GM19240 (cell line): ENCODE results near the gene ZSCAN2.
"Not testable (repeated sequence)": the region's sequence is repeated elsewhere in the genome, so short reads cannot be mapped to it uniquely, and the experiment has no call there.

Source experiments
- DNase-seq: peaks from one replicate; pipeline ENCODE4 v3.0.0; 2011; ENCODE audit warnings: low spot score; ENCODE audit not compliant: insufficient read length

ZSCAN2 gene

DNA sequence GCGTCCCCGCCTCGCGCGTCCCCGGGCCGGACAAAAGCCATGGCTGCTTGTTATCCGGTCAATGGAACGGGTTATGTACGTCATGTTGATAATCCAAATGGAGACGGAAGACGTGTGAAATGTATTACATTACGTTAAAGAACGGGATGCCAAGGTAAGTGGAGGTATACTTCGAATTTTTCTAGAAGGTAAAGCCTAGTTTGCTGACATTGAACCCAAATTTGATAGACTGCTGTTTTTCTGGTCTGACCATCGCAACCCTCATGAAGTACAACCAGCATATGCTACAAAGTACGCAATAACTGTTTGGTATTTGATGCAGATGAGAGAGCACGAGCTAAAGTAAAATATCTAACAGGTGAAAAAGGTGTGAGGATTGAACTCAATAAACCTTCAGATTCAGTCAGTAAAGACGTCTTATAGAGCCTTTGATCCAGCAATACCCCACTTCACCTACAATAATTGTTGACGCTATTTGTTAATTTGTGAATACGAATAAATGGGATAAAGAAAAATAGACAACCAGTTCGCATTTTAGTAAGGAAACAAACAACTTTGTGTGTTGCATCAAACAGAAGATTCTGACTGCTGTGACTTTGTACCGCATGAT lies 33.5 kb downstream of the ZSCAN2 start:
- DNase-seq = no peak

DNA sequence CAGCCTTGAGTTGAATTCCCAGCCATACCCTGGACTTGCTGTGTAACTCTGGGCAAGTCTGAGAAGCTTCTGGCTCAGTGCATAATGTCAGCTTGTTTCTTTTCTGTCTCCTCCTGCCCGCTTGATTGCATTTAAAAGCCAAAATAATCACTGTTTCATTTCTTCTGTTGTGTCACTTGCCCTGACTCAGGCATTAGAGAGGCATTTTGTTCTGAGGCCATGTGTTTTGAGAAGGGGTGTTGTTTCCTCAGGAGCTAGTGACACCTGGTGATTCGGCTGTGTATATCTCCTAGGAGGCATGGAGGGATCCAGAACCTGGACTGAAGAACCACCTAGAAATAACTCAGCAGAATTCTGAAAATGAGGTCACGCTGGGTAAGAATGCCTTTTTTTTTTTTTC lies 37.3 kb downstream of the ZSCAN2 start:
- no peak for DNase-seq

DNA sequence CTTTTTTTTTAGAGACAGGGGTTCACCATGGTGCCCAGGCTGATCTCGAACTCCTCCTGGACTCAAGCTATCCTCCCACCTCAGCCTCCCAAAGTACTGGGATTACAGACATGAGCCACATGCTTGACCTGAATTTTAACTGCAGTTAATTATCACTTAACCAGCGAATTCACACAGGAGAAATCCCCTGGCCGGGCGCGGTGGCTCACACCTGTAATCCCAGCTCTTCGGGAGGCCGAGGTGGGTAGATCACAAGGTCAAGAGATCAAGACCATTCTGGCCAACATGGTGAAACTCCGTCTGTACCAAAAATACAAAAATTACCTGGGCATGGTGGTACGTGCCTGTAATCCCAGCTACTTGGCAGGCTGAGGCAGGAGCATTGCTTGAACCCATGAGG lies 41.1 kb downstream of the ZSCAN2 start:
- not testable (repeated sequence) for DNase-seq

DNA sequence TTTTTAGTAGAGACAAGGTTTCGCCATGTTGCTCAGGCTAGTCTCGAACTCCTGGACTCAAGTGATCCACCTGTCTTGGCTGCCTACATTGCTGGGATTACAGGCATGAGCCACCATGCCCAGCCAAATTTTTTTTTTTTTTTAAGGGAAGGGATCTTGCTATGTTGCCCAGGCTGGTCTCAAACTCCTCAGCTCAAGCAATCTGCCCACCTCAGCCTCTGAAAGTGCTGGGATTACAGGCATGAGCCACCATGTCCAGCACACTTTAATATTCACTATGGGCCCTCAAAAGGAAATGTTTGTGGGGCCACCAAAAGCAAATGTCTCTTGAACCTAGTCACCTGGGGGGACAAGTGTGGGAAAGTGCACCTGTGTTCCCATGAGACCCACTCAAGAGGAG lies 41.8 kb downstream of the ZSCAN2 start:
- not testable (repeated sequence) for DNase-seq

DNA sequence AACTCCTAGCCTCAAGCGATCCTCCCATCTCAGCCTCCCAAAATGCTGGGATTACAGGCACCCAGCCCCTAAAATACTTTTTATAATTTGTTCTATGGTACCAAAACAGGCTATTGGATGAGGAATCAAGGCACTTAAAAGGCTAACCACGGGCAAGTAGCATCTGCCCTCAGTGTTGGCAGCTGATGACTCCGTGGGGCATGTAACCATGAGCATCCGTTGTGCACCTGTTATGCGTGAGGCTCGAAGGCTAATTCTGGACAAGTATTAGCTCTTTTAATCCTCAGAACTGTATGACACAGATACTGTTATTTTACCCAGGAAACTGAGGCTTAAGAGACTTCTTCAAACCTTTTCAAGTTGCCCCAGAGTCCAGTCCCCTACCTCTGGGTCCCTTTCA lies 43.0 kb downstream of the ZSCAN2 start:
- no peak for DNase-seq

DNA sequence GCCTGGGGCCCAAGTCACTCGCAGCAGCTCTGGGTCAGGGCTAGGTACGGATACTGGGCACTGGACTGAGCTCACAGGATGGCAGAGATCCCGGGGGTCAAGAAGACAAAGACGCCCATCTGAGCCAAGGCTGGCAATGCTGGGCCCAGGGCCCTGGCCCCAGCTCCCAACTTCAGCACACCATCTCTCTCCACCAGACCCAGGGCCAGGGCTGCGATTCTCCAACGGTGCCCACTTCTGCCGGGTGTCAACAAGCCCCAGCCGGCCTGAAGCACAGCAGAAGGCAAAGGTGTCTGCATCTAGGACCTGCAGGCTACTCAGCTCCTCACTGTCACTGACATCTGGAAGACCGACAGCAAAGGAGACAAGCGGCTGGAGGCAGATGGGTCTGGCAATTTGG lies 44.7 kb downstream of the ZSCAN2 start:
- DNase-seq = no peak

DNA sequence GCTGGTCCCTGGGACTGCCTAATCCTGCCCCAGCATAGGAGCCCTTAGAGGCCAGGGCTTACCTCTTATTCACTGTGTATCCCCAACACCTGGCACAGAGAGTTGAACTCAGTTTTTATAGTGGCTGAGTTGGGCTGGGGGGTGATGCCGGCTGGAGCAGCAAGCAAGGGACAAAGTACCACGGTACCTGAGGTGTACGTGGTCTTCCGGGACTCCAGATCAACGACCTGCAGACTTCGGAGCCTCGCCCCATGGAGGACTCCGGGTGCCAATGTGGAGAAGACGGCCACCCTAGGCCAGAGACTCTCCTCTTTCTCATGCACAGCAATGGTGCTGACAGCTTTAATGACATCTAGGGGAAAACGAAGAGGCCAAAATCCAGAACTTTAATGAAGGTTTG lies 45.2 kb downstream of the ZSCAN2 start:
- DNase-seq = no peak

DNA sequence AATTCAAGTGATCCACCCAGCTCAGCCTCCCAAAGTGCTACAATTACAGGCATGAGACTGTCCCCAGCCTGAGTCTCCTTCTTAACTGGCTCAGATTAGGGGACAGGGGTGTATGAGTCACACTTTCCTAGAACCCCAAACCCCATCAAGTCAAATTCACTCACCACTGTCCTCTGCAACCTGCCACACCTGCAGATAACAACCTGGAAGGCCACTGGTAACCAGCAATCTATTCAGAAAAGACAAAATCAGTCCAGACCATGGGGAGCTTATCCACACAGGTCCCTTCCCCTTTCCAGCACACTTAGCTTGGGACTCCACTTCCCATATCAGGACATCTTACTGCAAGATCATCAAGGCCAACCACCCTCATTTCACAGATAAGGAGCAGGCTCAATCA lies 46.9 kb downstream of the ZSCAN2 start:
- no peak for DNase-seq

DNA sequence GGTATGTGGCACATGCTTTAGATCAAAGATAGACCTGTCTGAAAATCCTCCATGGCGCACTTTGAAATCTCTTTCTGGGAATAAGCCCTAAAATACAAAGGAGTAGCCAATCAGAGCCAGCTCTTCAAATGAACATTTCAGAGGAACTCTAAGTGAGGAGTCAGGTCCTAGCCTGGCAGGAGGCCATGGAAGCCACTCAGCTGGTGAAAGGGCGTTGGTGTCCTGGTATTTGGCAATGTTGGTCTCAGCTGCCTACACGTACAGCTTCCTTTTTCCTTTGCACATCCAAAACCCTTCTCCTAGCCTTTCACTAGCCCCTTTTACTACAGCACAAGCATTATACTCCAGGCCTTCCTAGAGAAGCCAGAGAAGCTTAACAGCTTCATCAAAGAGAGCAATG lies 47.7 kb downstream of the ZSCAN2 start:
- DNase-seq = no peak

DNA sequence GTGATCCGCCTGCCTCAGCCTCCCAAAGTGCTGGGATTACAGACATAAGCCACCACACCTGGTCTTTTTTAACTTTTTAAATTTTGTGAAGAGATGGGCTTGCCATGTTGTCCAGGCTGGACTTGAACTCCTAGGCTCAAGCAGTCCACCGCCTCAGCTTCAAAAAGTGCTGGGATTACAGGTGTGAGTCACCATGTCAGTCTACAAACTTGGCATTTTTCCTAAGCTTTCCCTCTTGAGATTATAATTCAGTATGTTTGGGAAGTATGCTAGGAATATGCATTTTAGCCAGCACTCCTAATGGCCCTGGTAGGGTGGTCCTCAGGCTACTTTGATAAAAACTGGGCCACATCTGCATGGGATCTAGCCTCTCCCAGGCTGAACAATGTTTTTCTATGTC lies 48.9 kb downstream of the ZSCAN2 start:
- DNase-seq = no peak

DNA sequence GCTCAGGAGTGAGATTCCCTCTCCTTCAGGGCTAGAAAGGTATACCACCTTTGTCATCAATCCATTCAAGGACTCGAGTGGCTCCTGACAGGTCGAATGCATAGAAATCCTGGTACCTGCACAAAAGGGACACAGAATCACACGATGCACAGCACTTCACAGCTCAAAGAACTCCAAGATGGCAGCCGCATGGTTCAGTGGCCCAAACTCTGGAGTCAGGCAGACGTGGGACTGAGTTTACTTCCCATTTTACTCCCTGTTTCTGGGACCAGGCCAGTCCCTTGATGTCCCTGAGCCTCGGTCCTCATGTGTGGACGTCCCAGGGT lies 52.7 kb downstream of the ZSCAN2 start:
- DNase-seq = no peak

DNA sequence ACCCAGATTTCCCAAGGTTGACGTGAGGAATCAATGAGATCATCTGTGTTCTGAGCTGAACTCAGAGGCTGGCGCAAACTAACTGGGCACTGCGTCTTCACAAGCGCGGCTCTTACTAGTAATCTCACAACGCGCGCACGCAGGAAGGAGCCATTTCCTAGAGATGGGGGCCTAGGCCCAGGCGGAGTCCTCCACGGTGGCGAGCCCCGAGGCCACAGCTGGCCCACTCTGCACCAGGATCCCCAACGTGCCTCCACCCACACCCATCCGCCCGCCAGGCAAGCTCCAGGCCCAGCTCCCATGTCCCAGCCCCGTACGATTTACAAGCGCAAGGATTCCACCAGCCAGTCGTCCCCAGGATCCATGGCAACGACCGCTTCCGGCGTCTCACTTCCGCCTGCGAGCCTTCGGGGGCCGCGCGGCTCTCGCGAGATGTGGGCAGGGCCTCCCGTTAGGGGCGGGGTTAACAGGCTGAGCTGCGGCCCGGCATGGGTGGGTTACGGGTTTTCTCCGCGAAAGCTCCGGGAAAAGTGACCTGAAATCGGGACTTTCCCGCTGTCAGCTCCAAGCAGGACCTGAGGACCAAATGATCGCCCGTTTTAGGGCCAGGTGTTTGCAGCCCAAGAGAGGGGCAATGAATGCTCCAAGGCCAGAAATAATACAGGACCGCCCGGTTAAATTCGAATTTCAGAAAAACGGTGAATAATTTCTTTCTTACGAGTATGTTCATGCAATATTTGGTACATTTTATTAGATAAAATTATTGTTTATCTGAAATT lies 53.3 kb downstream of the ZSCAN2 start, which contains the start of gene WDR73:
Gene WDR73 (minus strand): TSS at position 374 of the 779 bp plus-strand sequence. CDS start 9 bp downstream, at position 365.
- peak; percentile 83 for DNase-seq

DNA sequence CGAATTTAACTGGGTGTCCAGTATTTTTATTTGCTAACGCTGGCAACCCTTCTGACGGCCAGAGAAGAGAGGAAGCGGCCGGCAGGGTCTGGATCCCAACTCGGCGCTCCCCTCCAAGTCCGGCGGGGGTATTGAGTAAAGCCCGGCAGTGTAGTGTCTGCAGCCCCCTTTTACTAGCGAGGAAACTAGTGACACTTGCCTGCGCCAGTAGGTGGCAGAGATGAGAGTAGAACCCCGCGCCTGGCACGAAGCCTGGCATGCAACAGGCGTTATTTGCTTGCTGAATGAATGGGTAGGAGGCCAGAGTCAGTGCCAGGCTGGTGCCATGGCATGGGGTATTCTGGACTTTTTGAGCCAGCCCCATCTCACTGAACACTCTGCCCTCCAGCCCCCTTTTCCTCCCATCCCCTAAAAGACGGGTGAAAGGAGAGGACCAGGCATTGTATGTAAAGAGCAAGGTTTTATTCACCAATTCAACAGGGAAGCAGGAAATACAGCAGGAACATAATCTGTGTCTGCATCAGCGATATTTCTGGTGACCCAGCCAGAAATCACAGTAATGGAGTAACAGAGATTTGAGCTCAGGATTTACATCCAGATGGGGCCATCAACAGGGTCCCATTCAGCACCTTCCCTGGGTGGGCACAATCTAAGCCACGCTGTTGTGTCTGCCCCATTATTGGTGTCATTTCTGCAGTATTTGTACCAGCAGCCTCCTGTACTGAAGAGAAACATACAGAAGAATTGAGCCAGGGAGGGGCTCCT lies 54.1 kb downstream of the ZSCAN2 start:
- peak; percentile 16 for DNase-seq

DNA sequence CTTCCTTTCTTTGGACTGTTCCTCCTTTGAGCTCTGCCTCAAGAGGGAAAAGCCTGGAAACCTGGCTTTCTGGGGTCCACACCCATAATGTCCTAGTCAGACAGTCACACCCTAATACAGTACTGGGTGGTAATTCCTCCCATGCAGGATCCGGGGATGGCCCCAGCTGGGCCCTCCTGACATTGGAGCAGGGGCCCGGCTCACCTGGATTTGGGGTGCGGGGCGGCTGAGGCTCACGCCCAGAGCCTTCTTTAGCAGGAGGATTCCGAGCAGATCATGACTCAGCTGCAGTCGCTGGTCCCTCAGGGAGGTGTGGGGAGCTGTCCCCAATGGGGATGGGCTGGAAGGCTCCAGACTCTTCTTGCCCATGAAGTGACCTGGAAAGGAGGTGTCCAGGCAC lies 56.2 kb downstream of the ZSCAN2 start:
- DNase-seq = no peak

DNA sequence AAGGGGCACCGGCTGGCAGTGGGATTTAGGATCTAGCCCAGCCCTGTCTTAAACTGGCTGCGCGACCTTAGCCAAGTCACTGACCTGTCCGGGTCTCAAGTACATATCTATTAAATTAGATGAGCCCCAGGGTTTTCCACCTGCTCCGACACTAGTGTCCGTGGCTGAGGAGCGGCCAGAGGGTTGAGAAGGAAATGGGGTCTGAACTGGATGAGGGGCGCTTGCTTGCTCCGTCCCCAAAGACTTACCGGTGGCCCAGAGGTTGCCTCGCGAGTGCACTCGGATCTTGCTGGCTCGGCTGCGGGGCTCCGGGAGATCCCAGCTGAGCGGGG lies 56.9 kb downstream of the ZSCAN2 start:
- no peak for DNase-seq

DNA sequence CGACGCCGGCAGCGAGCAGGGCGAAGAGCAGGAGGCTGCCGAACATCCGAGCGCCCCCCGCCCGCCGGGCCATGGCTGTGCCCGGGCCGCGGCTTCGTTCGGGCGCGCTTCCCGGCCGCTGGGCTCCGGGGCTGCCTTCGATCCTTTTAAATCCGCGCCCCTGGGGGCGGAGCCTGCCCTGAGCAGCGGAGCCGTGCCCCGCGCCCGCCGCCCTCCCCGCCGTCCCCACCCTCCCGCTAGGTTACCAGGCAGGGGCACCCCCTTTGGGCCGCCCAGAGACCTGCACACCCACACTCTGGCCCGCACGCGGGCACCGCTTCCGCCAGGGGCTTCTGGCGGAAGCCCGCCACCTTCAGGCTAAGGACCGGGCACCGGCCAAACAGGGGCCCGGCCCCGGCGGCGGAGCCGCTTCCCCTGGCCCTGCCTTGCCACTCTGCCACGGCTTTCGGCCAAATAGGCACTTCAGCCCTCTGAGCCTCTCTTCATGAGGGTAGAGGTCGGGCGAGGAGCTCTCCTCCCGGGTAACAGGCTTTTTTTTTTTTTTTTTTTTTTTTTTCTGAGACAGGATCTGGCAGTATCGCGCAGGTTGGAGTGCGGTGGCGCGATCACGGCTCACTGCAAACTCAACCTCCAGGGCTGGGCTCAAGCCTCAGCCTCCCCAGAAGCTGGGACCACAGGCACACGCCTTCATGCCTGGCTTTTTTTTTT lies 57.4 kb downstream of the ZSCAN2 start, which contains the start of gene NMB:
Gene NMB (minus strand): TSS at position 120 of the 708 bp plus-strand sequence. CDS start 47 bp downstream, at position 73.
- DNase-seq = peak; percentile 58

DNA sequence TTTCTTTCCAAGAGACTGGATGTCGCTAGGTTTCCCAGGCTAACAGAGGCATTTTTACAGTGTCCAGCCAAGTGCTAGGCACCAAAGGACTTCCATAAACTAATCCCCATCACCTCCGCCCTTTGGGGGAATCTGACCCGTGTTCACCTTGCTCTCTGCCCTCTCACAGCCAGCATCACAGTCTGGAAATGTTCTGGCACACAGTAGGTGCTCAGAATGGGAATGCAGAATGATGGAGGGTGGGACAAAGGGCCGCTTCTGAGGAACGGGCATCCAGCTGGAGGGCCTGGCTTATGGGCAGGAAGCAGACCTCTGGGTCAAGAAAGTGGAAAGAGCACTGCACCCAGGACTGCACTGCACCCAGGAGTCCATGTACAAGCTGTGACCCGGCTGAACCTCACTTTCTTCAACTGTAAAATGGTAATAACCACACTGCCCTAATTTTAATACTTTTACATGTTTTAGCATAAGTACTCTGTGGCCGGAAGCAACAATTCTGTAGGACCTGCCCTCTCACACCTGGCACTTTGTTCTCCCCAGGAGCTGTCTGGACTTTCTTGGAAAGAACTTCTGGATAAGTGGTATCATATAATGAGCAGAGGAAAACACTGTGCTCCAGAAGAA lies 58.1 kb downstream of the ZSCAN2 start:
- DNase-seq = no peak

DNA sequence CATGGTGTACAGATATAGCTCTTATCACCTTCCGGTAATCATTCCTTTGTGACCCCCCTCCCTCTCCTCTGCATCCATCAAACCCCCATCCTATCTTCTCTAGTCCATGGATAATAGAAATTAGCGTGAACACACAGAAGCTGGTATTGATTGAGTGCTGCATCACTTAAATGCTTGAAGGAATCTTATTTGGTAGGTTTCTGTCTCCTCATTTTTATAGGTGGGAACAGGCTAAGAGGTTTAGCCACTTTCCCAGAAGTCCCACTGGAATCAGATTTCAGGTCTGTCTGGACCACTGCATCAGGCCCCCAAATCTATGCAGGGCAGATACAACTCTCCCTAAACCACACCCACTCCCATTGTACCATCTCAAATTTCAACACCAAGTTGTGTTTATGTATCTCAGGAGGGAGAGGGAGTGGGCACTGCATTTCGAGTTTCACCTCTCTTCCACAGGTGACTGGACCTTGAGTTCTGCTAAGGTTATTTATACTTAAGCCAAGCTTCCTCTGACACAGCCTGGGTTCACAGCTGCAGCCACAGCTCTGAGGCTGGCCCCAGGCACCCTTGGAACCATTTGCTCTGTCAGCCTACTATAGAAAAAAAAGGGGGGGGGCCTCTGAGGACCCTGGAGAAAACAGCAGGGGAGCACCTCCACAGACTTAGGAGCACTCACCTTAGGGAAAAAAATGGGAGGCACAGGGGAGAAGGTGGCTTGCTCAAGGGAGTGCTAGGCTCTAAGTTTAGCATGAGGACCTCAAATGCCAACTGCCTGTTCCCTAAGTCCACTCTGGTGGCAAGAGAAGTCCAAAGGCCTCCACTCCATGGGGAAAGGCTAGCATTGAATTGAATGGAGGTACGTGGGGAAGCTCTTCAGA lies 59.3 kb downstream of the ZSCAN2 start:
- no peak for DNase-seq

DNA sequence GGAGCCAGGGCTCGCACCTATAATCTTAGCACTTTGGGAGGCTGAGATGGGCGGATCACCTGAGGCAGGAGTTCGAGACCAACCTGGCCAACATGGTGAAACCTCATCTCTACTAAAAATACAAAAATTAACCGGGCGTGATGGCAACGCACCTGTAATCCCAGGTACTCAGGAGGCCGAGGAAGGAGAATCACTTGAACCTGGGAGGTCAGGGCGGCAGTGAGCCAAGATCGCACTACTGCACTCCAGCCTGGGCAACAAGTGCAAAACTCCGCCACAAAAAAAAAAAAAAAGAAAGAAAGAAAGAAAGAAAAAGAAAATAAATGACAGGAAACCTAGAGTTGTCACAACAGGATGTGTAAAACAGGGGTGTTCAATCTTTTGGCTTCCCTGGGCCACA lies 60.2 kb downstream of the ZSCAN2 start:
- DNase-seq = no peak

DNA sequence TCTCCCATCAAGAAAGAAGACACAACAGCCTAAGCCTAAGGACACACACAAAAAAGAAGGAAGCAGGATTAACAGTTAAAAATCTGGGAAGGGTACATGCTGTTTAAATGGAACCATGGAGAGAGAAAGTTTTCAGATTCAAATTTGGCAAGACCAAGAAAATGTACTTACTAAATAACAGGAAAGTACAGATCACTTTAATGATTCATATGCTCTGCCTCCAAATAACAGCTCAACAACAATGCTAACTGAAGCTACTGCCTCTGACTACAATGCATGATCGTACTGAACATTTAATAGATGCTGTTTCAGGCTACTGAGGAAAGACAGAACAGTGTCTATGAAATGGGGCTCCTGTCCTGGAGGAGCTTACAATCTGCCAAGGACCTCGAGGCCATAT lies 65.6 kb downstream of the ZSCAN2 start:
- DNase-seq = no peak
